ENCODE data around the gene CYP2A13. TPM values are rescaled to one million over a fixed set of nuclear protein-coding genes. Genes with fewer than 3 reads are reported as not detected.
"Not testable (repeated sequence)": the region's sequence is repeated elsewhere in the genome, so short reads cannot be mapped to it uniquely, and the experiment has no call there.

The CYP2A13 gene
- total RNA-seq, 2 donors from 2014 or later = not detected

DNA sequence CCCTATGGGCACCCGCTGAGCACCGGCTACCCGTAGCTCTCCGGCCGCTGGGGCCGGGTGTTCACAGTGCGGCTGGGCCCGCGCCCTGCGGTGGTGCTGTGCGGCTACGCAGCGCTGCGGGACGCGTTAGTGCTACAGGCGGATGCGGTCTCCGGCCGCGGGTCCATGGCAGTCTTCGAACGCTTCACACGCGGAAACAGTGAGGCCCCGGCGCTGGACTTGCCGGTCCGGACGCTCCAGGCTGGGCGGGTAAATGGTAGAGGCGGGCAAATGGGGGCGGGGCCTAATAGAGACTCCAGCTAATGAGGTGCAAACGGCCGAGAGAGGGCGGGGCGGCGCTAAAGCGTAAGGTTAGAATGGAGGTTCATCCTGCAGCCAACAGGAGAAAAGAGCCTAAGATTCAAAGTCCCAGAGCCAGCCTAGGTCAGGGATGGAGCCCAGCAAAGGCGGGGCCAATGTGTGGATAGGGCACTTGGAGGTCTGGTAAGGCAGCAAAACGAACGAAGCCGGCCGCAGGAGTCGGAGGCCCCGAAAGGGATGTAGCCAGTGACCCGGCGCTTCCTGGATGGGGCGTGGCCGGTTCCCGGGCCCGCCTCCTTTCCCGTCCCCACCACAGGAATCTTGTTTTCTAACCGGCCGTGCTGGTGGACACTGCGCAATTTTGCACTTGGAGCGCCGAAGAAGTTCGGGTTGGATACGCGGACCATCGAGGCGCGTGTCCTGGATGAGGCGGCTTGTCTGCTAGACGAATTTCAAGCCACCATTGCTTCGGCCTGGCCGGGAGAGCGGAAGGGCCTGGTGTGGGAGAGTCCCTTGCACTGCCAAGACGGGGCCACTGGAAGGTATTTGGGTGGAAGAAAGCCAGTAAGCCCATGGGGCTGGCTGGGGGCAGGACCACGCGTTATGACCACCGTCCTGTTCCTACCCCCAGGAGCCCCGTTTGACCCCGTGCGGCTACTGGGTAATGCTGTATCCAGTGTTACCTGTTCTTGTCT lies 47.4 kb downstream of the CYP2A13 start:
- DNase-seq (ENCODE audit: low spot score in 2 of 2) = peak; percentile 40 to 73
- H3K9me3 Mint-ChIP-seq = not testable (repeated sequence)
- peak overlapping the region in 1 of 2 donors; percentile 88 for H3K27ac Mint-ChIP-seq

DNA sequence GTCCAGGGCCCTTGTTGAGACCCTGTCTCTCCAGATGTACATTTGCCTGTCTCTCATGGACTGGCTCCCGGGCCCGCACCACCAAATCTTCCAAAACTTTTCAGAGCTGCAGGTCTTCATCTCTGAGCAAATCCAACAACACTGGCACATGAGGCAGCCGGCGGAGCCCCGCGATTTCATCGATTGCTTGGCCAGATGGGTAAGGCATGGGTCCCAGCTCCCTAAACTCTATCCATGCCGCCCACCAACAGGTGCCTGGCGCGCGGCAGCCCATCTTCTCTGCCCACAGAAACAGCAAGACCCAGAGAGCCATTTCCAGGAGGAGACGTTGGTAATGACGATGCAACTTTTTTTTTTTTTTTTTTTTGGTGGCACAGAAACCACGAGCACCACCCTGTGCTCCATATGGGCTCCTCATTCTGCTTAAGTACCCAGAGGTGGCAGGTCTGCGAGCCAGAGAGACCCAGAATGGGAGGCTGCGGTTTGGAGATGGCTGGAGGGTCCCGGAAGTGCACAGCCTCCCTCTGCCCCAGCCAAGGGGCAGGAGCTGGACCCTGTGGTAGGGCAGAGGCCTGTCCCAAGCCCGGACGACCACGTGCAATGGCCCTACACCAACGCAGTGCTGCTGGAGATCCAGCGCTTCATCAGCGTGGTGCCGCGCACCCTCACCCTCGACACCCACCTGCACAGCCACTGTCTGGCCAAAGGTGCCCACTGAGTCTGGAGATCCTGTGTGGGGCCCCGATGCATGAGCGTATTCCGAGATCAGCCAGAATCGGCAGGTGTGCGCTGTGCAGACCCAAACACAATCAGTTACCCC lies 48.6 kb downstream of the CYP2A13 start:
- ATAC-seq = no peak

More for the DNA sequence above, 47.4 kb downstream of the CYP2A13 start:
- H3K36me3 Mint-ChIP-seq = not testable (repeated sequence)
- ATAC-seq = peak; percentile 96 to 98

DNA sequence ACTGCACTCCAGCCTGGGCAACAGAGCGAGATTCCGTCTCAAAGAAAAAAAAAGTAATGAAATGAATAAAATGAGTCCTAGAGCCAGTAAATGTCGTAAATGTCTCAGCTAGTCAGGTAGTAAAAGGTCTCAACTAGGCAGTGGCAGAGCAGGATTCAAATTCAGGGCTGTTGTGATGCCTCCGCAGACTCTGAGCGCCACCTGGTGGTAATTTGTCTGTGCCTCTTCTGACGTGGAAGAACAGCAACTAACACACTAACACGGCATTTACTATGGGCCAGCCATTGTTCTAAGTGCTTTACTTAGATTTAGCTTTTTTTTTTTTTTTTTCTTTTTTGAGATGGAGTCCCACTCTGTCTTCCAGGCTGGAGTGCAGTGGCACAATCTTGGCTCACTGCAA lies 56.2 kb downstream of the CYP2A13 start:
- peak; percentile 93 to 95 for ATAC-seq
- peak; percentile 70 to 89 for DNase-seq (ENCODE audit: low spot score in 2 of 2)
- Mint-ChIP-seq H3K9me3 (no peaks in the 10 kb centered on the region), H3K27ac (no peak overlapping the region), H3K36me3 (no peaks in the 10 kb centered on the region)

More for the DNA sequence above, 48.6 kb downstream of the CYP2A13 start:
- no peaks in the 10 kb centered on the region for H3K36me3 Mint-ChIP-seq
- DNase-seq (ENCODE audit: low spot score in 2 of 2) = no peak
- no peaks in the 10 kb centered on the region for H3K9me3 Mint-ChIP-seq
- H3K27ac Mint-ChIP-seq = peak overlapping the region in 1 of 2 donors; percentile 88

Other genes with a start within 250 kb of the CYP2A13 start
- gene CYP2A6, start 238.0 kb upstream of the CYP2A13 start, total RNA-seq = under 1 TPM in 1 of 2 donors, not detected in 1; 0.23 TPM
- not detected for gene CYP2A7, start 206.2 kb upstream of the CYP2A13 start, total RNA-seq
- not detected for gene CYP2B6, start 97.2 kb upstream of the CYP2A13 start, total RNA-seq
- gene CYP2F1, start 26.0 kb downstream of the CYP2A13 start, total RNA-seq = not detected
- 1 to 10 TPM in 1 of 2 donors, under 1 TPM in 1; 0.91 to 2.0 TPM for gene CYP2S1, start 104.8 kb downstream of the CYP2A13 start, total RNA-seq
- under 1 TPM in 1 of 2 donors, not detected in 1; 0.74 TPM for gene AXL, start 130.8 kb downstream of the CYP2A13 start, total RNA-seq
- gene HNRNPUL1, start 175.9 kb downstream of the CYP2A13 start, total RNA-seq = 100 to 1,000 TPM; 286 to 496 TPM
- 10 to 100 TPM; 24.7 to 43.1 TPM for gene CCDC97, start 221.7 kb downstream of the CYP2A13 start, total RNA-seq

All from activated naive CD4-positive, alpha-beta T cell treated with anti-CD3 and anti-CD28 coated beads, Interleukin-2, amount 50 U/mL, for 72 hours (primary cell).